GM12891 (cell line): ENCODE data around the gene CARTPT.

Source experiments
- DNase-seq: peaks from one replicate; pipeline ENCODE4 v3.0.0; 2011; ENCODE audit warnings: low spot score; ENCODE audit not compliant: insufficient read length
- FAIRE-seq: peaks from 2 replicates; lab custom pipeline; 2011; peaks lifted over from hg19 to GRCh38; lab: Jason Lieb, UNC
- PAX5 ChIP-seq: IDR thresholded peaks from 2 replicates; pipeline ENCODE4 v1.6.1; 2011; ENCODE audit warnings: low read length, moderate library complexity, mild to moderate bottlenecking; ENCODE audit not compliant: insufficient read depth, severe bottlenecking
- POLR2A ChIP-seq: IDR thresholded peaks from 2 replicates; pipeline ENCODE4 v1.6.1; 2011; ENCODE audit warnings: low read depth, low read length, control low read depth
- POLR2AphosphoS5 ChIP-seq: IDR thresholded peaks from 2 replicates; pipeline ENCODE4 v1.6.1; 2011; ENCODE audit warnings: low read depth, low read length, control low read depth
- POU2F2 ChIP-seq: IDR thresholded peaks from 2 replicates; pipeline ENCODE4 v1.6.1; 2011; ENCODE audit warnings: low read depth, mild to moderate bottlenecking, control low read depth, low read length, moderate library complexity
- SPI1 ChIP-seq: IDR thresholded peaks from 2 replicates; pipeline ENCODE4 v1.6.1; 2011; ENCODE audit warnings: low read depth, low read length, control low read depth
- TAF1 ChIP-seq: IDR thresholded peaks from 2 replicates; pipeline ENCODE4 v1.6.1; 2011; ENCODE audit warnings: low read depth, low read length, control low read depth

CARTPT gene

DNA sequence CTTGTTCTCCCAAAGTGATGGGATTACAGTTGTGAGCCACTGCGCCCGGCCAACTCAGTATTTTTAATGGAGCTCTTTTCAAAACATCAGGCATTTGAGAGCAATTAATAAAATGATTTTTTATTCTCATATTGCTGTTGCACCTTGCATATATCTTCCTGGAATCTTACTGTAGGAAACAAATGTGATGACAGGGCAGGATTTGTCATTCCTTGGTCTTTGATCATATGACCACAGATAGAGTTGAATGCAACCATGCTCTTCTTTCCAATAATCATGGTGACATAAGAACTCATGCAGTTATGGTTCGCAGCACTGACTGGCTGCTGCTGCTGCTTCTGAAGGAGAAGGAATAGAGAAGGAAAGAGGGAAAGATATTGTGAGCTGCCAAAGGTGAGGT, 28.1 kb downstream of the CARTPT start:
- DNase-seq (no peak), FAIRE-seq (no peak)
- TF ChIP-seq SPI1 (no peak), POLR2A (no peak), PAX5 (no peak), POLR2AphosphoS5 (no peak), POU2F2 (no peak), TAF1 (no peak)

DNA sequence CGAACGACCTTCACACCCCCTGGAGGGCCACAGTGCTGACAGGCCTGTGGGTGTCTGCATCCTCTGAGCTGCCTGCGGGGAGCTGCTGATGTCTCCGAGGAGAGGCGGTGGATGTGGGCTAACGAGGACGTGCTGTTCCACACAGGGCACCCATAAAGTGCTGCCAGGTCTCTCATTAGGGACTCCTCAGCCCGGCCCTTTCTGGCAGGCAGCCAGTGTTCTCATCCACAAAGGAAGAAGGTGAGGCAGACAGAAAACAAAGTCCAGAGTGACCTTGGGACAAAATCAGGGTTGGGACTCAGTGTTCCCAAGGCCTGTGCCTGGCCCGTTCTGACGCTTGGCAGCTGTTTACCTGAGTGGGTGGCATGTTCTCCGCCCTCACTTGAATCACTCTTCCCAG, 29.3 kb downstream of the CARTPT start:
- DNase-seq (no peak), FAIRE-seq (no peak)
- TF ChIP-seq SPI1: no peak
- TF ChIP-seq POLR2A: no peak
- TF ChIP-seq TAF1: no peak
- no peak for TF ChIP-seq POU2F2
- no peak for TF ChIP-seq POLR2AphosphoS5
- TF ChIP-seq PAX5: no peak

DNA sequence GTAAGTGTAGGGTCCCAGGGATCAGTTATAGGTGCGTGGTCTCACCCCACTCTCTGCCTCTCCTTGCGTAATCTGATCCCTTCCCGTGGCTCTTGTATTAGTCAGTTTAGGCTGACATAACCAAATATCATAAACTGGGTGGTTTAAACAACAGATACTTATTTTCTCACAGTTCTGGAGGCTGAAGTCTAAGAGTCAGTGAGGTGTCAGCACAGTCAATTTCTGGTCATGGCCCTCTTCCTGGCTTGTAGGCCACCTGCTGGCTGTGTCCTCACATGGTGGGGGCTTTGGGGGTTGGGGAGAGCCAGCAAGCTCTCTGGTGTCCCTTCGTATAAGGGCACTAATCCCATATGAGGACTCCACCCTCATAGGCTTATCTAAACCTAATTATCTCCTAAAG, 32.3 kb downstream of the CARTPT start:
- TF ChIP-seq SPI1 (no peak), POU2F2 (no peak), POLR2A (no peak), POLR2AphosphoS5 (no peak), TAF1 (no peak), PAX5 (no peak)
- no peak for DNase-seq
- no peak for FAIRE-seq

- TF ChIP-seq TAF1 (no peak), POU2F2 (no peak), PAX5 (no peak)
- no peak for FAIRE-seq
- DNase-seq: no peak
Observed at GRCh38 chr5:71752441-71753190, 33.5 kb downstream of the CARTPT start.

- peak; percentile 84 for FAIRE-seq
- TF ChIP-seq TAF1 (no peak), POU2F2 (no peak), POLR2AphosphoS5 (no peak), SPI1 (no peak), POLR2A (no peak), PAX5 (no peak)
- DNase-seq: no peak
Observed at GRCh38 chr5:71757590-71758543, 38.8 kb downstream of the CARTPT start.

GRCh38 chr5:71762826-71763225, 43.8 kb downstream of the CARTPT start:
- FAIRE-seq: no peak

DNA sequence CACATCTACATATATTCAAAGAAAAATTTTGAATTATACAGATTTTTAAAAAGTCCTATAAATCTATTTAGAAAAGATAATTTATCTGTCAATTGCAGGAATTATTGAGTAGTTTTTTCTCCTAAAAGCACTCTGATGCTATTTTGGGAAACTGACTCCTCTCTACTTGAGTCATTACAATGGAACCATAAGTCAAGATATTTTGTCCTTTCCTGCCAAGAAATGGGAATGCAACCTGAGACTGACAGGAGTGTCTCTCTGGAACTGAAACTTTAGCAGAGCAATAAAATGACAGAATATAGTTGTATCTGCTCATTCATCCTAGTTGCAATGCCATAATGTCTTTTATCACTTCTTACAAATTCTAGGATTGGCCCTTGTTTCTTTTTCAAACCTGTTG, 48.6 kb downstream of the CARTPT start:
- no peak for FAIRE-seq

More at GRCh38 chr5:71762826-71763225, 43.8 kb downstream of the CARTPT start:
- DNase-seq: no peak
- TF ChIP-seq POLR2AphosphoS5: no peak
- no peak for TF ChIP-seq PAX5

GRCh38 chr5:71769287-71769686, 50.2 kb downstream of the CARTPT start:
- peak; percentile 28 for FAIRE-seq
- no peak for DNase-seq
- TF ChIP-seq POLR2A: no peak

More for the DNA sequence above, 48.6 kb downstream of the CARTPT start:
- no peak for DNase-seq
- TF ChIP-seq POLR2AphosphoS5 (no peak), SPI1 (no peak), PAX5 (no peak), TAF1 (no peak), POU2F2 (no peak)

GRCh38 chr5:71770381-71770780, 51.3 kb downstream of the CARTPT start:
- FAIRE-seq (no peak), DNase-seq (no peak)
- TF ChIP-seq POLR2A (no peak), PAX5 (no peak), SPI1 (no peak), POU2F2 (no peak), TAF1 (no peak), POLR2AphosphoS5 (no peak)
